HepG2 (cell line): ENCODE measurements around the gene GCHFR. TPM values are rescaled to one million over a fixed set of nuclear protein-coding genes. Genes with fewer than 3 reads are reported as not detected.
A peak's percentile ranks its signal among the peaks of the same experiment; 100 is the strongest.

ENCODE experiments used
- CBFB ChIP-seq: sonication (generic); formaldehyde crosslinking; IDR thresholded peaks from 2 replicates; pipeline ENCODE4 v1.4.0; 2020; ENCODE audit warnings: missing genetic modification reagents
- CBX5 ChIP-seq: sonication (generic); formaldehyde crosslinking; IDR thresholded peaks from 2 replicates; pipeline ENCODE4 v1.4.0; 2020; ENCODE audit warnings: missing genetic modification reagents, borderline replicate concordance
- CEBPG ChIP-seq: IDR thresholded peaks from 2 replicates; pipeline ENCODE4 v1.6.1; 2016
- CHD4 ChIP-seq: fragments of 200-600 bp; sonication (generic); IDR thresholded peaks from 2 replicates; pipeline ENCODE4 v1.7.0; 2017; ENCODE audit warnings: mild to moderate bottlenecking, low read length, borderline replicate concordance
- CREB1 ChIP-seq, 2 experiments: fragments of 450-650 bp in 1 of 2; IDR thresholded peaks; 2 replicates each; pipeline ENCODE4 v1.6.1; 2016 to 2017; ENCODE audit warnings: control low read depth in 1 of 2, mild to moderate bottlenecking in 1 of 2, missing compliant biosample characterization in 1 of 2, missing genetic modification characterization in 1 of 2
- ELK4 ChIP-seq: sonication (generic); formaldehyde crosslinking; IDR thresholded peaks from 2 replicates; pipeline ENCODE4 v1.9.0; 2021; ENCODE audit warnings: missing genetic modification reagents, borderline replicate concordance
- ERF ChIP-seq: IDR thresholded peaks from 2 replicates; pipeline ENCODE4 v1.6.1; 2018; ENCODE audit warnings: missing biosample characterization, missing genetic modification reagents
- HOXD1 ChIP-seq: sonication (generic); formaldehyde crosslinking; IDR thresholded peaks from 2 replicates; pipeline ENCODE4 v1.5.0; 2020; ENCODE audit warnings: missing genetic modification reagents
- IKZF4 ChIP-seq: sonication (generic); formaldehyde crosslinking; IDR thresholded peaks from 2 replicates; pipeline ENCODE4 v1.5.1; 2020; ENCODE audit warnings: borderline replicate concordance, mild to moderate bottlenecking, low read depth, missing genetic modification reagents; ENCODE audit errors: not compliant biosample characterization
- MZF1 ChIP-seq: sonication (generic); formaldehyde crosslinking; IDR thresholded peaks from 2 replicates; pipeline ENCODE4 v1.8.1; 2023; ENCODE audit warnings: mild to moderate bottlenecking, missing genetic modification reagents, borderline replicate concordance
- PLRG1 ChIP-seq: fragments of 450-650 bp; conservative IDR thresholded peaks from 2 replicates; pipeline ENCODE4 v1.6.1; 2016
- POLR2G ChIP-seq: fragments of 200-400 bp; formaldehyde crosslinking; IDR thresholded peaks from 2 replicates; pipeline ENCODE4 v1.6.1; 2018; ENCODE audit warnings: mild to moderate bottlenecking, low read depth, low read length, moderate library complexity
- SNAI1 ChIP-seq: sonication (generic); formaldehyde crosslinking; IDR thresholded peaks from 2 replicates; pipeline ENCODE4 v1.5.0; 2020; ENCODE audit warnings: mild to moderate bottlenecking, missing genetic modification reagents, borderline replicate concordance
- SRF ChIP-seq: IDR thresholded peaks from 2 replicates; pipeline ENCODE4 v1.6.1; 2011; ENCODE audit warnings: mild to moderate bottlenecking, low read depth, low read length, moderate library complexity
- ZBTB26 ChIP-seq: IDR thresholded peaks from 2 replicates; pipeline ENCODE4 v1.6.1; 2016; ENCODE audit warnings: missing compliant biosample characterization, missing genetic modification reagents, borderline replicate concordance
- ZMAT3 ChIP-seq: sonication (generic); formaldehyde crosslinking; conservative IDR thresholded peaks from 2 replicates; pipeline ENCODE4 v1.7.0; 2021; ENCODE audit warnings: missing genetic modification reagents
- ZNF207 ChIP-seq: fragments of 450-650 bp; IDR thresholded peaks from 2 replicates; pipeline ENCODE4 v1.6.1; 2016; ENCODE audit warnings: antibody characterized with exemption, borderline replicate concordance
- ZNF557 ChIP-seq: sonication (generic); formaldehyde crosslinking; IDR thresholded peaks from 2 replicates; pipeline ENCODE4 v1.4.0; 2020; ENCODE audit warnings: missing genetic modification reagents
- ZNF567 ChIP-seq: sonication (generic); formaldehyde crosslinking; IDR thresholded peaks from 2 replicates; pipeline ENCODE4 v1.8.1; 2023; ENCODE audit warnings: mild to moderate bottlenecking, missing genetic modification reagents, borderline replicate concordance
- ZNF850 ChIP-seq: sonication (generic); formaldehyde crosslinking; conservative IDR thresholded peaks from 2 replicates; pipeline ENCODE4 v1.9.0; 2021; ENCODE audit warnings: mild to moderate bottlenecking, missing genetic modification reagents
- polyA plus RNA-seq, 8 experiments: library from polyadenylated mRNA; depleted of rRNA in 3 of 8; stranded (reverse) in 7 of 8; unstranded in 1 of 8; fragments of >200 nt; fragmentation: Illumina TruSeq in 4 of 8; extraction: Trizol in 4 of 8; gene quantifications; 2 replicates each; pipeline versions ENCODE4 v1.2.1 to v1.2.3, GENCODE V29; 2011 to 2016; ENCODE audit warnings: low read depth in 4 of 8, missing spikeins in 1 of 8, mixed read lengths in 1 of 8; ENCODE audit not compliant: insufficient read depth in 1 of 8
- total RNA-seq, 5 experiments: library from RNA; depleted of rRNA; stranded (reverse); fragments of >200 nt; fragmentation: Illumina TruSeq; extraction: Trizol; gene quantifications; 2 replicates each; pipeline ENCODE4 v1.2.3, GENCODE V29; 2016; ENCODE audit warnings: low read depth in 1 of 5
- TF ChIP-seq, protein P1 (sequence below): sonication (generic); IDR thresholded peaks from 2 replicates; pipeline ENCODE4 v1.6.1; 2016; ENCODE audit warnings: low read depth, borderline replicate concordance
- TF ChIP-seq, protein P2 (sequence below): sonication (generic); formaldehyde crosslinking; IDR thresholded peaks from 2 replicates; pipeline ENCODE4 v1.4.0; 2020; ENCODE audit warnings: mild to moderate bottlenecking, missing genetic modification reagents
- TF ChIP-seq, protein P3 (sequence below): IDR thresholded peaks from 2 replicates; pipeline ENCODE4 v1.6.1; 2016

Gene GCHFR
- total and polyA plus RNA-seq, 2 of the 13 experiments (the other 11 are each of a cell fraction or from before 2014, with no cell fraction given): 51.5 to 92.4 TPM

- TF ChIP-seq, protein P1, sequence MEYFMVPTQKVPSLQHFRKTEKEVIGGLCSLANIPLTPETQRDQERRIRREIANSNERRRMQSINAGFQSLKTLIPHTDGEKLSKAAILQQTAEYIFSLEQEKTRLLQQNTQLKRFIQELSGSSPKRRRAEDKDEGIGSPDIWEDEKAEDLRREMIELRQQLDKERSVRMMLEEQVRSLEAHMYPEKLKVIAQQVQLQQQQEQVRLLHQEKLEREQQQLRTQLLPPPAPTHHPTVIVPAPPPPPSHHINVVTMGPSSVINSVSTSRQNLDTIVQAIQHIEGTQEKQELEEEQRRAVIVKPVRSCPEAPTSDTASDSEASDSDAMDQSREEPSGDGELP: peak; percentile 70; the same call in 1 of the 2 replicates
- TF ChIP-seq SNAI1 (CRISPR knock-in tag): peak; percentile 63; the same call in 1 of the 2 replicates
- no peak for TF ChIP-seq ZNF557 (CRISPR knock-in tag)
- peak; percentile 82 for TF ChIP-seq IKZF4
- TF ChIP-seq CEBPG (CRISPR knock-in tag): no peak
- TF ChIP-seq HOXD1: no peak
- no peak for TF ChIP-seq PLRG1
- TF ChIP-seq ZBTB26: no peak
- TF ChIP-seq, protein P2, sequence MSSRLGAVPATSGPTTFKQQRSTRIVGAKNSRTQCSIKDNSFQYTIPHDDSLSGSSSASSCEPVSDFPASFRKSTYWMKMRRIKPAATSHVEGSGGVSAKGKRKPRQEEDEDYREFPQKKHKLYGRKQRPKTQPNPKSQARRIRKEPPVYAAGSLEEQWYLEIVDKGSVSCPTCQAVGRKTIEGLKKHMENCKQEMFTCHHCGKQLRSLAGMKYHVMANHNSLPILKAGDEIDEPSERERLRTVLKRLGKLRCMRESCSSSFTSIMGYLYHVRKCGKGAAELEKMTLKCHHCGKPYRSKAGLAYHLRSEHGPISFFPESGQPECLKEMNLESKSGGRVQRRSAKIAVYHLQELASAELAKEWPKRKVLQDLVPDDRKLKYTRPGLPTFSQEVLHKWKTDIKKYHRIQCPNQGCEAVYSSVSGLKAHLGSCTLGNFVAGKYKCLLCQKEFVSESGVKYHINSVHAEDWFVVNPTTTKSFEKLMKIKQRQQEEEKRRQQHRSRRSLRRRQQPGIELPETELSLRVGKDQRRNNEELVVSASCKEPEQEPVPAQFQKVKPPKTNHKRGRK (CRISPR knock-in tag): no peak
- no peak for TF ChIP-seq SRF
- no peak for TF ChIP-seq CREB1 (IDR thresholded peaks at IDR 0.05)
- TF ChIP-seq CREB1 (CRISPR knock-in tag; IDR thresholded peaks at IDR 0.05): 0 out of 2 replicates have a peak, but pooled peaks have one; percentile 39
- TF ChIP-seq ELK4 (CRISPR knock-in tag): no peak
- TF ChIP-seq ZNF567: peak; percentile 61
- no peak for TF ChIP-seq ZNF207
- no peak for TF ChIP-seq POLR2G
- no peak for TF ChIP-seq CBFB (CRISPR knock-in tag)
- TF ChIP-seq ZMAT3 (CRISPR knock-in tag): 0 out of 2 replicates have a peak, but pooled peaks have one; percentile 31
- 0 out of 2 replicates have a peak, but pooled peaks have one; percentile 59 for TF ChIP-seq CHD4
- peak; percentile 77 for TF ChIP-seq ERF (CRISPR knock-in tag)
- 0 out of 2 replicates have a peak, but pooled peaks have one; percentile 21 for TF ChIP-seq MZF1 (CRISPR knock-in tag)
- TF ChIP-seq CBX5 (CRISPR knock-in tag): no peak
- no peak for TF ChIP-seq ZNF850 (CRISPR knock-in tag)
- TF ChIP-seq, protein P3, sequence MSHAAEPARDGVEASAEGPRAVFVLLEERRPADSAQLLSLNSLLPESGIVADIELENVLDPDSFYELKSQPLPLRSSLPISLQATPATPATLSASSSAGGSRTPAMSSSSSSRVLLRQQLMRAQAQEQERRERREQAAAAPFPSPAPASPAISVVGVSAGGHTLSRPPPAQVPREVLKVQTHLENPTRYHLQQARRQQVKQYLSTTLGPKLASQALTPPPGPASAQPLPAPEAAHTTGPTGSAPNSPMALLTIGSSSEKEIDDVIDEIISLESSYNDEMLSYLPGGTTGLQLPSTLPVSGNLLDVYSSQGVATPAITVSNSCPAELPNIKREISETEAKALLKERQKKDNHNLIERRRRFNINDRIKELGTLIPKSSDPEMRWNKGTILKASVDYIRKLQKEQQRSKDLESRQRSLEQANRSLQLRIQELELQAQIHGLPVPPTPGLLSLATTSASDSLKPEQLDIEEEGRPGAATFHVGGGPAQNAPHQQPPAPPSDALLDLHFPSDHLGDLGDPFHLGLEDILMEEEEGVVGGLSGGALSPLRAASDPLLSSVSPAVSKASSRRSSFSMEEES (CRISPR knock-in tag): no peak; the same call in 1 of the 2 replicates
Observed at GRCh38 chr15:40762919-40763800, 708 bp upstream of the GCHFR start (continued).
